ENCODE data around the gene RIN1.

Gene RIN1

DNA sequence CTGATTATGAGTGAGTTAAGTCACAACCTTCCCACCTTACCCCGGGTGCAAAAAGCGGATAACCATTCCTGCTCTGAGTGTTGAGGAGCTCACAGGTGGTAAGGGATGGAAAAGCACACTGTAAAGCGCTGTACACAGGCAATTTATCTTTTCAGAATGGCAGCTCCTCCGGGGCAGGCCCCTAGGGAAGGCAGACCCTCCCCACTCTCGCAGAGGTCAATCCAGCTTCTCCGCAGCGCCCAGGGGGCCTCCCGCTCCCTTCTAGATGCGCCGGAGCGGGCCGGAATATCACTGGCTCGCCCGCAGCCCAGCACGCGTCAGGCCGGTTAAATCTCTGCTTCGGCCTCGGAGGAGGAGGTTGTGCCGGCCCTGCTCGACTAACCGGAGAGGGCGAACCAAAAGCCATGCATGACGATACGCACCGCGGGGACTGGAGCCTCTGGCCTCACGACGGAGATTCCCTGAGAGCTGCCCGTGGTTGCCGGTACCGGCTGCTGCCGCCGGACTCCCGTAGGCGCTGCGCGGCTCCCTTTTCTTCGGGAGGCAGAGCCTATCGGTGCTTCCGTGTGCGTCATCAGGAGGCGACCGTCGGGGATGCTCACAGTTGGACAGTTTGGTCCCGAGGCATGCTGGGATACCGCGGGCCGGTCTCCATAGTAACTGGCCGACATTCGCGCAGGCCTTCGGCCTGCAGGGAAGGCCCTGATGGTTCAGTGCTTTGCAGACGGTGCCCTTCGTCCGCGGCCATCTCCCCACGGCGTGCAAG is 8.5 kb upstream of the RIN1 start, which contains the start of gene BRMS1:
Gene BRMS1 (minus strand): TSS at position 555 of the 766 bp plus-strand sequence. CDS start 2,870 bp downstream, outside the sequence.
- peak; percentile 75 for ATAC-seq
- DNase-seq, result peak; percentile 97
- no peaks in the 10 kb centered on the region for H3K9me3 Mint-ChIP-seq
- peaks cover 23% of the 10 kb centered on the region for H3K36me3 Mint-ChIP-seq (ENCODE audit: low read depth)
- H3K4me1 Mint-ChIP-seq, result peaks cover 49% of the 10 kb centered on the region
- peak within 1 kb of the TSS; percentile 91 for H3K27ac Mint-ChIP-seq
- H3K4me3 Mint-ChIP-seq, result peak within 1 kb of the TSS; percentile 94
- peaks cover 3% of the 10 kb centered on the region for H3K27me3 Mint-ChIP-seq

- peaks cover 30% of the 10 kb centered on the region for H3K36me3 Mint-ChIP-seq (ENCODE audit: low read depth)
- H3K4me1 Mint-ChIP-seq, result peaks cover 54% of the 10 kb centered on the region
- peak overlapping the region; percentile 55 for H3K27ac Mint-ChIP-seq
- no peak for DNase-seq
- H3K27me3 Mint-ChIP-seq, result peaks cover 3% of the 10 kb centered on the region
- no peak for ATAC-seq
- no peaks in the 10 kb centered on the region for H3K9me3 Mint-ChIP-seq
- peak overlapping the region; percentile 94 for H3K4me3 Mint-ChIP-seq
These were observed 6.9 kb upstream of the RIN1 start for GRCh38 chr11:66343176-66343575.

- no peak overlapping the region for H3K27ac Mint-ChIP-seq
- H3K4me3 Mint-ChIP-seq, result no peak overlapping the region
- H3K36me3 Mint-ChIP-seq (ENCODE audit: low read depth), result peaks cover 37% of the 10 kb centered on the region
- peaks cover 65% of the 10 kb centered on the region for H3K4me1 Mint-ChIP-seq
- DNase-seq (no peak), ATAC-seq (no peak)
- H3K27me3 Mint-ChIP-seq, result no peaks in the 10 kb centered on the region
- no peaks in the 10 kb centered on the region for H3K9me3 Mint-ChIP-seq
These were observed 5.4 kb upstream of the RIN1 start for GRCh38 chr11:66341502-66342126.

DNA sequence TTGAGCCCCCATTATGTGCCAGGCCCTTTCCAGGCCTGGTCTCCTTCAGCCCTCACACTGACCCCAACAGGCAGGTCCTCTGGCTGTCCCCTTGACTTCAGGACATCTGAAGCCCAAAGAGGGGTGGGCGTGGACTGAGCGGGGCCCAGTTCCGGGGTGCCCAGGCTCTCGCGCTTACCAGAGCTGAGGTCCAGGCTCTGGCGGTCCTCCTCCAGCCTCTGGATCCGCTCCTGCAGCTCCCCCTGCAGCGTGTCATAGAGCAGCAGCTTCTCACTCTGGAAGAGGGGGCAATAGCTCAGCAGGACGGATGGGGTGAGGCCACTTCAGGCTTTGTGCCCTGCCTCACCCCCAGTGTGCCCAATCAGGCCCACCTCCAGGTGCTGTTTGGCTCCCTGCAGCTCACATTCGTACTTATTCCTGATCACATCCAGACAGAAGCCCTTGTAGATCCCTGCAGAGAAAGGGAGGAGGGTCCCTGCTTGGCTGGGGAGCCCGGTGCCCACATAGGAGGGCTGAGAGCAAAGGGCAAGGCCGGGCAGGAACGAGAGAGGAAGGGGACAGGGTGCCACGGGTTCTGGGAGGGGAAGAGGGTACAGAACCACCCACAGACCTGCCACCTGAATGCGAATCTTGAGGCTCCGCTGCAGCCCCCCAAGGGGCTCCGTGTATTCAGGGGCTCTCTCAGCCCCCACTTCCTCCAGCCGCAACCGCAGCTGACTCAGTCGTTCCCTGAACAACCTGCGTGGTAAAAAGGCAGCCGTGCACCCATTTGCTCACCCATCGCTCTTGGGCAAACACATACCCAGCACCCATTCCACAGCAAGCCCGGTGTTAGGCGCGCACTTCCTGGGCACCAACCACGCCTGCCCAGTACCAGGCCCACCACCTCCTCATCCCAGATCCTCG is 4.6 kb upstream of the RIN1 start:
- ATAC-seq (no peak), DNase-seq (no peak)
- H3K36me3 Mint-ChIP-seq (ENCODE audit: low read depth), result peaks cover 37% of the 10 kb centered on the region
- no peaks in the 10 kb centered on the region for H3K9me3 Mint-ChIP-seq
- peaks cover 65% of the 10 kb centered on the region for H3K4me1 Mint-ChIP-seq
- no peak overlapping the region for H3K4me3 Mint-ChIP-seq
- no peak overlapping the region for H3K27ac Mint-ChIP-seq
- no peaks in the 10 kb centered on the region for H3K27me3 Mint-ChIP-seq

DNA sequence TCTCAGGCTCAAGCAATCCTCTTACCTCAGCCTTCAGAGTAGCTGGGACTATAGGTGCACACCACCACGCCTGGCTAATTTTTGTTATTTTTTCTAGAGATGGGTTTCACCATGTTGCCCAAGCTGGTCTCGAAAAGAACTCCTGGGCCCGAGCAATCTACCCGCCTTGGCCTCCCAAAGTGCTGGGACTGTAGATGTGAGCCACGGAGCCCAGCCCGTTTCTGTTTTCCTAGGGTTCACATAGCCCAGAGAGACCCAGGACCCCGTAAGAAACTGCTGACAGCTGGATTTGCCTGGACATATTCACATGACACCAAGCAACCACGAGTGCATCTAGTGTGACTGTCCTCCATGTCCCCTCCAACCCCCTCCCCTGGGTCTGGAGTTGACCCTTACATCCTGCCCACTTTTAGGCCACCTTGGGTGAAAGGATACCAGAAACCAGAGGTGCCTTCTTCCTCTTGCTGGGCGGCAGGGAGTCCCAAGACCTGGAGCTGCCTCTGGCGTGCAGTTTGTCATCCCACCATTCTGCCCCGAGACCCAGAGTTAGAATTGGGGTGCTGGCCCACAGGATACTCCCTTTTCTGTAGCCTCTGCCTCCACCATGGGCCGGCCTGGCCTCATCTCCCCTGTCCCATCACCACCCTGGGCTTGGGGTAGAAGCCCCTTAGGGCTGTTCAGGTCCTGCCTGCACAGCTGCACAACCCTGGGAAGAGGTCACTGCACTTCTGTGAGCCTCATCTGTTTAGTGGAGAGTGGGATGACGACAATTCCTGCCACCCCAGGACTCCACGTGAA is 3.7 kb upstream of the RIN1 start:
- ATAC-seq, result no peak
- Mint-ChIP-seq H3K4me3 (no peak overlapping the region), H3K9me3 (no peaks in the 10 kb centered on the region), H3K27me3 (peaks cover 2% of the 10 kb centered on the region), H3K27ac (no peak overlapping the region), H3K36me3 (ENCODE audit: low read depth) (peaks cover 37% of the 10 kb centered on the region), H3K4me1 (peaks cover 57% of the 10 kb centered on the region)
- DNase-seq, result no peak

- H3K9me3 Mint-ChIP-seq, result no peaks in the 10 kb centered on the region
- peaks cover 2% of the 10 kb centered on the region for H3K27me3 Mint-ChIP-seq
These were observed 3.0 kb upstream of the RIN1 start for GRCh38 chr11:66339162-66339675.

DNA sequence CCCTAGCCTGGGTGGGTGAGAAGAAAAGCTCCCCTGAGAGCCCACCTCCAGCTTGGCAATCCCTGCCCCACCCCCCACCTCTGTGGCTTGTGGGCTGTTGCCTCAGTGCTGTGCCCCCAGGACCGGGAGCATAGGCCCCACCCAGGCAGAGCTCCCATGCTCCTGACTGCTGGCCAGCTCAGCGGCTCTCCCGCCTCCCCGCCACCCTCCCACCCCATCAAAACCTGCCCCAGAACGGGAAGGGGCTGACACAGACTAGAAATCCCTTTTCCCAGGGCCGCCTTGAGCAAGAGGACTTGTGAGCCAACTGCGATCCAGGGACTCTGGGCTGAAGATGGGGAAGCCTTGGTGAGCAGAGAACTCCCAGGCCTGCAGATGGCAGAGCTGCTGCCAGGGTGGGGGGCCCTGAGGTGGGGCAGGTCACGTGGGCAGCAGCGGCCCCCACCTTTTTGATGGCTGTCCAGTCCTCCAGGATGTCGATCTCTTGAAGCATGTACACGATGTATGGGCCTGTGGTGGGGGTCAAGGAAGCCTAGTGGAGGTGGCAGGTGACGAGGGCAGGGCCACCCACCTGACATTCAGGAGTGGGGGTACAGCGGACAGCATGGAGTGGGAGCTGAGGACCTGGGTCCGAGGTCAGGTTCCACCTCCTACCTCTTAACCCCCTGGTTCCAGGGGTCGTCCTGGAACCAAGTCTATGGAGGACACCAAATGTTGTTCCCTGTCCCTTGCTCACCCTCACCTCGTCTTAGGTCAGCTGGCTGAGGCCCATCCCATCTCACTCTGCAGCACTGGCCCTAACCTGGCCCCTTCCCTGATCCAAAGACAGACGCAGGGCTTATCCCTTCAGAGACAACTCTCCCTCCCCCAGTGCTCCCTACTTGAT is 2.3 kb upstream of the RIN1 start:
- ATAC-seq (no peak), DNase-seq (no peak)
- H3K9me3 Mint-ChIP-seq, result no peaks in the 10 kb centered on the region
- H3K27me3 Mint-ChIP-seq, result peaks cover 2% of the 10 kb centered on the region
- H3K36me3 Mint-ChIP-seq (ENCODE audit: low read depth), result peaks cover 35% of the 10 kb centered on the region
- peaks cover 43% of the 10 kb centered on the region for H3K4me1 Mint-ChIP-seq
- no peak overlapping the region for H3K4me3 Mint-ChIP-seq
- peak overlapping the region; percentile 8 for H3K27ac Mint-ChIP-seq

More at GRCh38 chr11:66339162-66339675, 3.0 kb upstream of the RIN1 start:
- no peak for ATAC-seq
- DNase-seq, result no peak
- peaks cover 35% of the 10 kb centered on the region for H3K36me3 Mint-ChIP-seq (ENCODE audit: low read depth)
- H3K27ac Mint-ChIP-seq, result no peak overlapping the region
- H3K4me1 Mint-ChIP-seq, result peaks cover 50% of the 10 kb centered on the region
- no peak overlapping the region for H3K4me3 Mint-ChIP-seq

DNA sequence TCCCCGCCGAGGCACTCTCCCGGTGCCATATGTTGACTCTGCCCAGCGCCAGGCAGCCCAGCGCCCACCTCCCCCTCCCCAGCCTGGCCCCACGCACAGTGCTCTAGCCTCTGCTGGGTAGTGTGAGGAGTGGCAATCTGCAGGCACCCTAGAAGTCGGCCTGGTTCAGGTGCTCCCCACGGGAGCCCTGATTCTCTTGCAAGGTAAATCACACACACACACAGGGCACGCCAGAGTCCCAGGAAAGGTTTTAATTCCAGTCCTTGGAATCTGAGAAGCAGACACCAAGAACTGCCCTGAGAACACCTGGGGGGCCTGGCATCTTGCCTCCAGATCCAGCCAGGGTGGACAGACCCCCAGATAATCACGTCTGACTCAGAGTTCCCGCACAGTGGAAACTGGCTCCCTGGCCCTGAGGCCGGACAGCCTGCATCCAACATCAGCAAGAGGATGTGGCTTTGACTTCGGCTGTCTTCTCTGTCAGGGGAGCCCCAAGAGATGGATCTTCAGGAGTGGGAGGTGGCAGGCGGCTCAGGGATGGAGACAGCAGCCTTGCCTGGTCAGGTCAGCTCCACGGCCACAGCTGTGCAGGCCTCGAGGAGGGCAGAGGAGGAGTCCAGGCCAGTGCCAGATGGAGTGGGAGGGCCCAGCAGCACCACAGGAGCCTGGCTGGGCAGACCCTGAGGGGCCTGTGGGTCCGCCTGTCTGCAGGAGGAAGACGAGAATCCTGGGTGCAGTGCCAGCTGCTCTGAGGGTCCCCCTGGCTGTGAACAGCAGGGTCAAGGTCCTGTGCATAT is 1.1 kb upstream of the RIN1 start:
- ATAC-seq, result no peak
- H3K4me1 Mint-ChIP-seq, result peaks cover 35% of the 10 kb centered on the region
- peak overlapping the region; percentile 63 for H3K4me3 Mint-ChIP-seq
- peaks cover 2% of the 10 kb centered on the region for H3K27me3 Mint-ChIP-seq
- no peaks in the 10 kb centered on the region for H3K9me3 Mint-ChIP-seq
- DNase-seq, result no peak
- peak overlapping the region; percentile 81 for H3K27ac Mint-ChIP-seq
- peaks cover 27% of the 10 kb centered on the region for H3K36me3 Mint-ChIP-seq (ENCODE audit: low read depth)

DNA sequence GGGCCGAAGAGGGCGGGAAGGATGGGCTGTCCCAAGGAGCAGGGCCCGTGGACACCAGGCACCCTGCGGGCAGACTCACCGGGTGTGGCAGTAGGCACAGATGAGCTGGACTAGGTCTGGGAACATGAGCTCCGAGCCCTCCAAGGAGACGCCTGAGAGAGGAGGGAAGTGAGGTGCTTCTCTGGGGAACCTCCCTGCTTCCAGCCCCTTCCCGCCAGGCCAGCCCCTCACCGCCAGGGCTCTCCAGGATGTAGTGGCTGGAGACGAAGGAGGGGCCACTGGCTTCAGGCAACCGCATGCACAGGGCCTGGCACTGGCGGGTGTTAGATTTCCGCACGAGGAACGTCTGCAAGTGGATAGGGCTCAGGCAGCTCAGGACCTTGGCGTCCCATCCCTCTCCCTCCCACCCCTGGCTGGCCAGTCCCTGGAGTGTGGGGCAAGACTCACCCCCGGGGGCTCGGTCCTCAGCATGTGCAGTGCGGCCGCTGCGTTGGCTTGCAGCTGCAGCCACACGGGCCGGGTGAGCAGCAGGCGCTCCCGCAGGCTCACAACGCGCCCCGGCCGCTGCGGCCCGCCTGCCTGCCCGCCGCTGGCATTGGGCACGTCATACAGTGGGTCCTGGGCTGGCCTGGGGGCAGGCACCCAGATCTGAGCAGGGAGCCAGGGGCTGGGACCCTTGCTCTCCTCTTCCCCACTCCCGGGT is 552 bp downstream of the RIN1 start:
- H3K4me1 Mint-ChIP-seq, result peaks cover 31% of the 10 kb centered on the region
- DNase-seq (no peak), ATAC-seq (no peak)
- H3K9me3 Mint-ChIP-seq, result no peaks in the 10 kb centered on the region
- peak overlapping the region; percentile 26 for H3K4me3 Mint-ChIP-seq
- H3K27me3 Mint-ChIP-seq, result peaks cover 2% of the 10 kb centered on the region
- H3K36me3 Mint-ChIP-seq (ENCODE audit: low read depth), result peaks cover 17% of the 10 kb centered on the region
- peak overlapping the region; percentile 39 for H3K27ac Mint-ChIP-seq

DNA sequence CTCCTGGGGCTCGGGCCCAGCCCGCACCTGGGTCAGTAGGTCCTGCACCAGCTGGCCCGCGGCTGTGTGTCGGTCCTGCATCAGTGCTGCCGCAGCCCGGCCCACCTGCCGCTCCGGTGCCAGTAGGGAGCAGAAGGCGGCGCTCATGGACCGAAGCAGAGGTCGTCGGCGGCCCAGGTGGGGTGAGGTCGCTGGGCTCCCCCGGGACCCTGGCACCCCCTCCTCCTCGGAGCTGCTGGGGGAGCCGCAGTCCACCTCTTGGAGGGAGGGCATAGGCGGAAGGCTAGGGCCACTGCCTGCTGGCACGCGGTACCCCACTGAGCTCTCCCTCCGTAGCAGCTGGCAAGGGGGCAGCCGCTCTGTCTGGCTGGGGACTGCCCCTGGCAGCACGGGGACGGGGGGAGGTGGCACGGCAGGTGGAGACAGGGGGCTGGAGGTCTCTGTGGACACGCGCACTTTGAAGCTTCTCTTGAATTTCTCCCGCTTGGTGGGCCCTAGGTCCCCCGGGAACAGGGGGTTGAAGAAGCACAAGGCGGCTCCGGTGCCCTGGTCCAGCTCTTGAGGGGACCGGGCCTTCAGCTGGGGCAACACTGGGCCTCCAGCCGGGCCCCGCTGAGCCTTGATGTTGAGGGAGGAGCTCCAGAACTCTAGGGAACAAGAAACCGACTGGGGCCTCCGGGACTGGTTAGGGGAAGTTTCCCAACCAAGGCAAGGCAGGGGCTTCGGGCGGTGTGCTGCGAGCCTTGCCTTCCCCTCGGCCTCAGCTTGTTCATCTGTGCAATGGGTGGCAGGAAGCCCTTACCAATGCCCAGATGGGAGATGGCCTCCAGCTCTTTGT is 1.4 kb downstream of the RIN1 start:
- ATAC-seq, result no peak
- H3K27me3 Mint-ChIP-seq, result peaks cover 2% of the 10 kb centered on the region
- DNase-seq, result no peak
- H3K36me3 Mint-ChIP-seq (ENCODE audit: low read depth), result peaks cover 17% of the 10 kb centered on the region
- H3K4me3 Mint-ChIP-seq, result peak overlapping the region; percentile 26
- H3K4me1 Mint-ChIP-seq, result peaks cover 31% of the 10 kb centered on the region
- H3K27ac Mint-ChIP-seq, result peak overlapping the region; percentile 39
- H3K9me3 Mint-ChIP-seq, result no peaks in the 10 kb centered on the region

GRCh38 chr11:66333896-66334604 is 2.2 kb downstream of the RIN1 start:
- DNase-seq, result no peak
- Mint-ChIP-seq H3K9me3 (no peaks in the 10 kb centered on the region), H3K27me3 (peaks cover 2% of the 10 kb centered on the region), H3K36me3 (ENCODE audit: low read depth) (peaks cover 14% of the 10 kb centered on the region), H3K4me3 (no peak overlapping the region), H3K4me1 (peaks cover 32% of the 10 kb centered on the region), H3K27ac (no peak overlapping the region)
- ATAC-seq, result no peak
